Ammon's horn (tissue), 1 donor: ENCODE measurements around the gene ACMSD.
"Not testable (repeated sequence)": the region's sequence is repeated elsewhere in the genome, so short reads cannot be mapped to it uniquely, and the experiment has no call there.

Experiments used
- DNase-seq: peaks from one replicate; pipeline ENCODE4 v3.0.0-alpha.2; 2016; ENCODE audit warnings: low spot score

Gene ACMSD

DNA sequence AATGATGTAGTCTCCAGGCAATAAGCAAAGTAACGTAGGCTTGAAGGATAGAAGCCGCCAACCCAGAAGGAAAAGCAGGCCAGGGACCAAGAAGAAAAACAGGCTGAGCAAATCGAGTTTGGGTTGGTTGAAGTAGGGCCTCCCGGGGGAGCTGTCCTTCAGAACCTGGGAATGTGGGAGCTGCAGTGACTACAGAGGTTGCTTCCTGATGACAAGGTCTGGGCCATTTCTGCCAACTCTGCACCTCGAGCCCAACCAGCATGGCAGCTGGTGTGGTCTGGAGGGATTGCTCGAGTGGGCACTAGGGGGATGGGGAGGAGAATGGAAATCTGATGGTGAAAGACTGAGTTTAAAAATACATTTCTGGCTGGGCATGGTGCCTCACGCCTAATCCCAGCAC is 14.1 kb downstream of the ACMSD start:
- DNase-seq = no peak

DNA sequence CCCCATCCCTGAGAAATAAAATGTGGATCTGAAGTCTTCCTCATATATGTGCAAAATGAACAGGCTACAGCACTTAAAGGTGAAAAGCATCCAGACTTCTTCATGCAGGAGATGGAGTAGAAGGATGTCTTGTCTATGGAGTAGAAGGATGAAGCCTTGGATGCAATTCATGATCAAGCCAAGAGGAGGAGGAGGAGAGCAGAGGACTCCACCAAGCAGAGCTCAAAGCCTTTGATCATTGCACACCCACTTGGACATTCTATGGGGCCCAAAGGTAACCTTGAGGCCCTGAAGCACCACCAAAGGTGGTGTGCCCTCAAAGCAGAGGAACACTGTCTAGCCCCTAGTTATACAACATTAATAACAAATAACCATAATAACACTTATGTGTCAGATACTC is 17.3 kb downstream of the ACMSD start:
- DNase-seq = no peak

DNA sequence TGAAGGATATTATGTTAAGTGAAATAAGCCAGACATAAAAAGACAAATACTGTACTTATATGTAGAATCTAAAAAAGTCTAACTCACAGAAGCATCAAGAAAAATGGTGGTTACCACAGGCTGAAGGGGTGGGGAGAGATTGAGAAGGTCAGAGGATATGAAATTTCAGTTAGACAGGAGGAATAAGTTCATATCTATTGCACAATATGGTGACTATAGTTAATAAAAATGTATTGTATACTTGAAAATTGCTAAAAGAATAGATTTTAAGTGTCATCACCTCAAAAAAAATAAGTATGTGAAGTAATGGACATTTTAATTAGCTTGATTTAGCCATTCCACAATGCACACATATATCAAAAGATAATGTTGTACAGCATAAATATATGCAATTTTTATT is 19.8 kb downstream of the ACMSD start:
- DNase-seq = no peak

DNA sequence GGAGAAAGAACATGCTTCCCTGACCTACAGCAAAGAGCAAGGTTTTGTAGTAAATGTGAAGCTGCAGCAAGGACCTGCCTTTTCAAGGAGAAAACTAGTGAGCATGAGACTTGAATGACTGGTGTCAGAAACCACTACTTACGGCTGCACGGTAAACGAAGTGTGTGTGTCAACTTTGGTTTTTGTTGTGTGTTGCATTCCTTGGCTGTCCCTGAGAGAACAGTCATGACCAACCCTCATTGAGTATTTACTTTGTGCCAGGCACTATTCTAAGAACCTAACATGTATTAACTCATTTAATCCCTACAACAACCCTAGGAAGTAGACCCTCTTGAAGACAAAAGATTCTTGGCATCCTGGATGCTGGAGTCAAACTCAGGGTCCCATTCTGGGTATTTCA is 22.8 kb downstream of the ACMSD start:
- DNase-seq = no peak

DNA sequence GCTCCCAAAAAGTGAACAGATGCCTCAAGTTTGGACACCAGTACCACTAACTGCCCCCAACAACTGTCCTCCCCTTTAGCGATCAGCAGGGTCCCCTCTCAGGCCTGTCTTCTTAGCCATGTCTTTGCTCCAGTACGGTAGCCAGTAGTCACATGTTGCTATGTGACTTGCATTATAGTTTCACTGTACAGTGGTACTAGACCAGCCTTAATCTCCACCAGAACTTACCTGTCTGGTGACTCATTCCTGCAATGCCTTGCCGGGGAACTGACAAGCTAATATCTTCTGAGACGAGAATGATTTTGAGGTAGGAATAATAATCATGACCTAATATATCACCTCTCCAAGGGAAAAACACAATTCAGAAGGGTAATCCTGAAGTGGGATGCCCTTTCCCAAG is 23.7 kb downstream of the ACMSD start:
- no peak for DNase-seq

DNA sequence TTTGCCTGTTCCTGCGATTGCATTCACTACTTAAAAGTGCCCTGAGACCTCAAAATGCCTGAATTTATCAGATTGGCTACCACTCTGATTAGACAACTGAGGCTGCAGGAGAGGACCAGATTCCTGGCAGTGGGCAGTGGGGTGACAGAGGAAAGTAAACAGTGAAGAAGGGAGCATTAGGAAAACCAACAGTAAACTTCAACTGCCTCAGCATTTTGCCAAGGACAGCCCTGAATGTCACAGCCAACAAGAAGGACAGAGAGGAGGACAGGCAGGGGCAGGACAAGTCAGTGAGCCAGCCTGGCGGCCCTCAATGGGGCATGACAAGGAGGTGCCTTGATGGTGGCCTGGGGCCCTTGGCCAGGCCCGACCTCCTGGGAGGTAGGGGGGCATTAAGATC is 24.3 kb downstream of the ACMSD start:
- DNase-seq = no peak

DNA sequence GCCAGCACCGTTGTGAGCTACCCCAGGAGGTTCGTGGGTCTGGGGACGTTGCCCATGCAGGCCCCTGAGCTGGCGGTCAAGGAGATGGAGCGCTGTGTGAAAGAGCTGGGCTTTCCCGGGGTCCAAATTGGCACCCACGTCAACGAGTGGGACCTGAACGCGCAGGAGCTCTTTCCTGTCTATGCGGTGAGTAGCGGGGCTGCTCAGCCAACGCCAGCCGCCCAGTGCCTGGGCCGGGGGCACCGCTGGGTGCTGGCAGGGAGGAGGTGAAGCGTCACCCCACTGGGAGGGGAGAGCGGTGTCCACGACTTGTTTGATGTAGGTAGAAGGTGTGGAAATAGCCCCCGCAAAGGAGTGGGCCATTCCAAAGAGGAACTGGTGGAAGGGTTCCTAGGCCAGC is 25.0 kb downstream of the ACMSD start:
- no peak for DNase-seq

DNA sequence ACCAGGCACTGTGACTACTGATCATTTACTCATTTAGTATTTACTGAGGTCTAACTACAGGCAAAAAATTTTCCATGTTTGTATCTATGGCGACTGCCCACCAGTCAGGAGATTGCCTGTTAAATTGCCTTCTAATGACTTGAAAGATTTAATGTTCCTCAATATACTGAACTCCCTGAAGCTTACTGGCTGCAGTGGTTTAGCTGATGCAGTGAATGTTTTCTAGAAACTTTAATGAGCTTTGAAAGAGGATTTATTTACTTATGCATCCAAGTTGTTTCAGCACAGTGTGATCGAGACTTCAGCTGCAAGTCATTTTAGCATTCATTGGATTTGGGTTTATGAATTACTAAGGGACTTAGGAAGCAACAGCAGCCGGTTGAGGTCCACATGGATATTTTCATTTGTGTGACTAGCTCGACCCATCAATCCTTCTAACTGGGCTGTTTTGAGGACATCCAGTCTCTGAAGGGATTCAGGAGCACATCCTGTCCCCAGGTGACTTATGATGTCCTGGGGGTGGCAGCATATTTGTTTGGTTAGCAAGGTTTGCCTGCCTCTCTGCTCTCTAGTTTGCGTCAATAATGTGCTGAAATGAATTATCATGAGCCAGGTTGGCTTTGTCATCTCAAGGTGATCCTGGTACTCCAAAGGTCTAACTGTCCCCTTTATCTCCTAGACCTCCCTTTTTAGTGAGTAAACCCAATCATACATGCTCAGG is 26.8 kb downstream of the ACMSD start:
- DNase-seq = no peak

DNA sequence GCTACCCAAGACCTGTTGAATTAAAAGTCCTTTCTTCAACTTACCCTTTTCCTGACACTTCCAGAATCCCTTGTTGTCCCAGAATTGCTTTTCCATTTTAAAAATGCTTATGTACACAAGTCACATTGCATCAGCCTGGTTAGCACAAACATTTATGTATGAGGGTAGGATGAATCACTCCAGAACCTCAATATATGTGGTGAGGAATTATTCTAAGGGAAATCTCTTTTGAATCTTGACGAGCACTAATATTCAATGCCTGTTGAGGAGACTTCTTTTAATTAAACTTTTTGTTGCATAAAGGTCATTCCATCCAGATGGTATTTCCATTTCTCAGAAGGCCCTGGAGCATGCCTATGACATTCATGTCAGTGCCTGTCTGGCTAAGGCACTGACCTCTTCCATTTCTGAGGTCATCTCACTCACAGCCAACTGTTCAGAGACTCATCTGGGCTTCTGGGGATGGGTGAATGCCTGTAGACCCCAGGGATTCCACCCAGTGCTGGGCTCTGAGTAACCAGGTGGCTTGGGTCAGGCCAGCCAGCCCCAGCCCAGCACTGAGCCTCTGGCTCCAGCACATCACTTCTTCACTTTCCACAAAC is 28.2 kb downstream of the ACMSD start:
- DNase-seq = no peak

DNA sequence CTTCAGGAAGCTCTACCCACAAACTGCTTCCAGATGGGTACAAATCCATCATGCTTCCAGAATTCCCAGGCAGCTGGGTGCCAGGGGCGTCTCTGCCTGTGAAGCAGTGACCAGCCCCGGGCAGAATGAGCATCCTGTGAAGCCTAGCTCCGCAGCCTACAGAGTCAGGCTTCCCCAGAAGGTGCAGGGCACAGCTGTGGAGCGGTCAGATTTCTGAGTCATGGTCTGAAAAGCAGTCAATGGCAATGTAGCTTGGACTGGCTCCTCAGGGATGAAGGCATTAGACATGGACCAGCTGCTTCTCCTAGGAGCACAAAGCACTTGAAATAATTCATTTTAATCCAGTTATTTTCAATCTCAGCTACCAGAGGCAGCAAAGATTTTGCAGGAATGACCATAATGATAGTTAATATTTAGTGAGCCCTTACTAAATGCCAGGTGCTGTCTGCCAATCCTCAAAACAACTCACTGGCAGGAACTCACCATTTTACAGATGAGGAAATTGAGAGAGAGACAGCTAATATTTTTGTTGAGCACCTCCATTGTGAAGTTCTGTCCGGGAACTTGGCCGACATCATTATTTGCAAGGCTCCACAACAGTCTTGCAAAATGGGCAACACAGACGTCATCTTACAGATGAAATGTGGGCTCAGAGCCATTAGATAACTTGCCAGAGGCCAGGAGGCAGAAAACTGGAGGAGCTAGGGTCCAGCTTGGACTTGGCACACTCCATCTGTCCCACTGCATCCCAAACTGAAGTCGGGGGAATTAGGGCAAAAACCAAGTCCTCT is 31.7 kb downstream of the ACMSD start:
- DNase-seq = no peak

DNA sequence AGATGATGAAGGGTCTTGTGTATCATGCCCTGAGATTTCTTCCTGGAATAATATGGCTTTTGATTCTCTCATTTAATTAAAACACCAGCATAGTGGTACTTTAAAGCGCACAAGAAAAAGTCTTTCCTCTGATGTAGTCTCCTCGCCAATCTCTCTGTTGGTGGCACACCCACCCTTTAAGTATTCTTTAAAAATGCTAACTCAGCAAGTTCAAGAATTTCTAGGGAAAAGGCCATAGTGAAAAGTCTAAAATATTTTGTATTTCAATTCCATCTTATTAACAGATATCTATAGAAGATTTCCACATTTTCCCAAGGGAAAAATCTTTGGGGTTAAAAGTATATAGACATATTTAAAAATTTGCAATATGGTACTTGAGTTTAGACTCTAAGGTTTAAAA is 34.7 kb downstream of the ACMSD start:
- DNase-seq = no peak

DNA sequence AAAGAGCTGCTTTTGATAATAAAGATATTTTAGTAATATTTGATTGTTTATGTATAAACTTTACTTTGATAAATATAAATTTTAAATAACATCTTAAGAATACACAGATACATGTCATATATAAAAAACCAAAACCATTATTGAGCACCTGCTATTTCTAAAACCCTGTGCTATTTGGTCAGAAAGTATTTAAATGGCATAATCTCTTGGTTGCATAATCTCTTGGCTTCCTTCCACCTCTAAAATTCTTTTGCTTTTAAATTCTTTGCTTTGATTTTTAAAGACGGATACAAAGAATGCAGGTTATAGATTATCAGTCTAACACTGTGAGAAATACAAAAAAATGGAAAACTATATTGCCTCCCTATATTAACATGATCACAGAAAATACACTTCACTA is 36.9 kb downstream of the ACMSD start:
- DNase-seq = no peak

DNA sequence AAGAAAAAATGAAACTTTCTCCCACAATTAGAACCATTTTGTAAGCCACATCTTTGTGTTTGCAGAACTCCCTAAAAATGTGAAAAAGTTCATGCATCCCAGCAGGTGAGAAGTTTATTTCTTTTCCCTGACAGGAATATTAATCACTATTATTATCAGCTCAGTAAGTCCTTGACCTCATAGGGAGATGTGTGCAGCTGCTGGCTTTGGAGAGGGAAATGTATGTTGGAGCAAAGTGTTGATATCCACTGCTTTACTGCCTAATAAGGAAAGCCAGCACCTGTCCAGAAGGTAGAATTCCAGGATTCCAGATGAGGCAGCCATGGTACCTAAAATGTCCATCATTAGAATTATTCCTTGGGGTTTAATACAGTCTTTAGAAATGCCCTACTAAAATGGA is 44.4 kb downstream of the ACMSD start:
- DNase-seq = no peak

DNA sequence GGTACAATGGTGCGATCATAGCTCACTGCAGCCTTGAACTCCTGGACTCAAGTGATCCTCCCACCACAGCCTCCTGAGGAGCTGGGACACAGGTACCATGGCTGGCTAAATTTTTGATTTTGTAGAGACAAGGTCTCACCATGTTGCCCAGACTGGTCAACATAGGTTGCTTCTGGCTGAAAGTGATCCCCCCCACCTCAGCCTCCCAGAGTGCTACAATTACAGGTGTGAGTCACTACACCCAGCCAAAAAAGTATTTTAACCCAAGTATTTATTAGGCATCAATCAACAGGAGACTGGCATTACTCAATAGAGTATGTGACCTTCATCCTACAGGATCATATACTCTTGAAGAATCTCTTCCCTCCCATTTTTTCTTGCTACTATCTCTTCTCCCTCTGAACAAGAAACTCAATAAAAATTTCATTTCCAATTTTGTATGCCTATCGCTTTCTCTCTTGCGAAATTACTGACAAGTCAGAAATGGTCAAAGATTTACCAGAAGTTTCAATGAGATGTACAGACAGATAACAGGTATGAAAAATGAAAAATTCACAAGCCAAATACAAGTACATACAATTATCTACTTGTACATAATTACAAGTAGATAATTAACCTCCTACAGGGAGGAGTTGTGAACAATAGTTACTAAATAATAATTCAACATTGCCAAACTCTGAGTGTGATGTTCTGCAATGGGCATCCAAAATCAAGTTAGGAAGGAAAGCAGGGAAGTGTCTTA is 45.3 kb downstream of the ACMSD start:
- DNase-seq = no peak

DNA sequence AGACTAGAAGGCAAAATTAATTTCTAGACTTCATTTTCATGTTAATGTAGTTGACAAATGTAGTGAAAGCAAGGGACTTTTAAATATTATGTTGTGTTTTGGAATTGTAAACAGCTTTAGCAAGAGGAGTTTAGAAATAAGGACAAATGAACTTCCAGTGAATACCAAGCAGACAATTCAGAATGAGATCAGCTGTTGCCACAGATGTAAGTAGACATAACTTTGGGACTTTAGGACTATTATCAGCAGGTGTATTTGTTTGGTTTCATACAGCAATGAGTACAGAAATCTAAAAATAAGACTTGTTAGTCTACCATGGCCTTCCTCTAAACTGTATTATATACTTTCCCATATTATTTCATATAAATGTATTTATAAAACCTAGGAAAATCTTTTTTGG is 46.0 kb downstream of the ACMSD start:
- DNase-seq = no peak

DNA sequence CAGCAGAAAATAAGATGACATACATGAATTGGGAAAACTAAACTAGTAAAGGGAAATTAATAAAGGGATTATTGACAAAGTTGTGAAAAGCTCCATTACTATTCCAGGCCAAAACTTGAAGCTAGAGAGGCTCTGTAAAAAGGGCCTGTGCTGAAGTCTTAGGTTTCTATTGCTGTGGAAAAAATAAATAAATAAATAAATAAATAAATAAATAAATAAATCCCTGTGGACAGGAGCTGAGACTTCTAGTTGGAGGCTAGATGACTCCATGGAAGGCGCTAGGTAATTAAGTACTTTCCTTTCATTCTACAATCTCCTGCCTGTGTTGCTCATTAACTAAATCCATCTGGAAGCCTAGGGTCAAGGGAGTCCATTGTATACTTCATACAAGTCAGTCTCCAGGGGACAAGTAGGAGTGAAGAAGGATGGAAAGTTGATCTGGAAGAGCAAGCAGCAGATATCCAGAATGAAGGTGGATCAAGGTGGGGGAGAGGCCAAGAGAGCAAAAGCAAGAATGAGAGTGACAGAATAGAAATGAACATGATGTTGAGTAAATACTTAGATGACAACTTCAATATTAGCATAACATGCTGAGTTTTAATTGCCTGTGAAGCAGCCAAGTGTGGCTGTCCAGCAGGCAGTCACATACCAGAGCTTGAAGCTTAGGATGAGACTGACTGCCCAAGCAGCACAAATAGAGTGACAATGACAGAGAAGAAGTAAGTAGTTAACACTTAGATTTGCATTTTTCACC is 54.0 kb downstream of the ACMSD start:
- no peak for DNase-seq

DNA sequence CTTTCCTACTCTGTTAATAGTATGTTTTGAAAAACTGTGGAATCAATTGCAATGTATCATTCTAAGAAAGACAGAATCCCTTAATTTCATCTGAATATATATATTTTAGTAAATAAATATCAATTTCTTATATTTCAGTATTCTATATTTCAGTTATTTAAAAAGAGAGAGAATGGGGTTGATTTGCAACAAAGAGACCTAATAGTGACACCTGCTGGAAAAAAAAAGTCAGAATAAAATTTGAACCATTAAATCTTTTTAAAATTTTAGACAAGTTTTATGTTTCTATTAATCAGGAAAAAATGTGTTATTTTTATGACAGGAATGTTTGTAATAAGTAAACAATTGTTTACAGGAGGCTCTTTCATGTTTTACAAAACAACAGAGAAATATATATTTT is 59.5 kb downstream of the ACMSD start:
- DNase-seq = no peak

DNA sequence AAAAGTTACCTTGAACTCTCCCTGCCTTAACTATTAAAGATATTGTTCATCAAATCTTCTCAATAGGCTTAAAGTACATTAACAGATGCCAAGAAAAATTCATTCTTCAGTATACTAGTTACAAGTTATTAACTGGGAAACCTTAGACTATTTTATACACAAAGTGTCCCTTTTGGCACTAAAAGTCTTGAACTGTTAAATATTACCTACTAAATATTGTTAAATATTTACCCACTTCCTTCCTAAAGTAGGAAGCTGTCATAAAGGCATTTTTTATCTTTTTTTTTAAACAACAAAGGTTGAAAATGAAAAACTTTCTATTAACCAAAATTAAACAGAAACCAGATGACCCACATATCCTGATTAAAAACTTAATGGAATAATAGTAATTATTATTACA is 60.8 kb downstream of the ACMSD start:
- DNase-seq = no peak

DNA sequence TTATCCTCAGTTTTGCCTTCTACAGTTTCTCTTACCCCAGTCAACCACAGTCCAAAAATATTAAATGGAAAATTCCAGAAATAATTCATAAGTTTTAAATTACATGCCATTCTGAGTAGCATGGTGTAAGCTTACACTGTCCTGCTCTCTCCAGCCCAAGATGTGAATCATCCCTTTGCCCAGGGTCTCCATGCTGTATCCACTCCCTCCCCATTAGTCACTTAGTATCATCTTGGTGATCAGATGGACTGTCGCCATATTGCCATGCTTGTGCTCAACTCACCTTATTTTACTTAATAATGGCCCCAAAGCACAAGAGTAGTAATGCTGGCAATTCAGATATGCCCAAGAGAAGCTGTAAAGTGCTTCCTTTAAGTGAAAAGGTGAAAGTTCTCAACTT is 61.7 kb downstream of the ACMSD start:
- no peak for DNase-seq

DNA sequence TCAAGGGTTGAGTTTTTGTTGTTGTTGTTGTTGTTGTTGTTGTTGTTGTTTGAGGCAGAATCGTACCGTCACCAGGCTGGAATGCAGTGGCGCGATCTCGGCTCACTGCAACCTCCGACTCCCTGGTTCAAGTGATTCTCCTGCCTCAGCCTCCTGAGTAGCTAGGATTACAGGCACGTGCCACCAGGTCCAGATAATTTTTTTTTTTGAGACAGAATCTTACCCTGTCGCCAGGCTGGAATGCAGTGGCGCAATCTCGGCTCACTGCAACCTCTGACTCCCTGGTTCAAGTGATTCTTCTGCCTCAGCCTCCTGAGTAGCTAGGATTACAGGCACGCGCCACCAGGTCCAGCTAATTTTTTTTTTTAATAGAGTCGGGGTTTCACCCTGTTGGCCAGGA is 65.3 kb downstream of the ACMSD start:
- DNase-seq = not testable (repeated sequence)

DNA sequence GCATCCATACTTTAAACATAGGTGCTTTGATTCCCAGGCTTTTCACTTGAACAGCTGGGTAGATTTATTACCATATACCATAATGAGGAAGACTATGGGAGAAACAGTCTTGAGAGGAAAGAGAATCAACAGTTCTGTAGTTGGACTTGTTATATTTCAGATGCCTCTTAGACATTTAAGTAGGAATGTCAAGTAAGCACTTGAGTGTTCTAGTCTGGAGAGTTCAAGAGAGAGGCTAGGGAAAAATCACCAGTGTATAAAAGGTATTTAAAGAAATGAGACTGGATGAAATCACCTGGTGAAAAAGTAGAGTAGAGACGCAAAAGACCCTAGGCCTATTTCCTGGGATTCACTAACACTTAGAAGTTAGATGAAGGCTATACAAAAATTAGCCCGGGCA is 66.8 kb downstream of the ACMSD start:
- no peak for DNase-seq

DNA sequence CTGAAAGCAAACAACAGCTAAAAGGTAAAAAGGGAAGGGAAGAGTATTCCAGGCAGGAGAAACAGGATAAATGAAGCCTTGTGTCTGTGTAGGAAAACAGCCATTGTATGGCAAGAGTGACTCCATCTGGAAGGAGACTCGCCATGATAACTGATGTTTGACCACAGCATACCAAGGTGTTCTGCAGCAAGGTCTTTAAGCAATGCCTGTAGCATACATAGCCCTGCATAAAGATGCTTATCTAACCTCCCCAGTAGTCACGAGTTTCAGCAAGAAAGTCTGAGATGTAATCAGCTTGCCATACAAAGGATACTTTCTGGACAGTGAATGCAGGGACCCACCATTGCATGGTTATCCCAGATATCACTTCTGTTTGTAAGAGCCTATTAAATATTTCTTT is 68.3 kb downstream of the ACMSD start:
- DNase-seq = no peak
